Lower leg skin (tissue), 4 donors: ENCODE measurements around the gene WDR1. TPM values are rescaled to one million over a fixed set of nuclear protein-coding genes. Genes with fewer than 3 reads are reported as not detected.

Source experiments
- DNase-seq, 2 donors: peaks; one replicate each; pipeline ENCODE4 v3.0.0-alpha.2; 2019; ENCODE audit warnings: low spot score in 2 of 2
- H3K4me3 ChIP-seq: fragments of 200-600 bp; sonication (generic); 2 replicates; pipeline ENCODE4 v1.5.1; 2017; ENCODE audit warnings: mild to moderate bottlenecking, low read depth; ENCODE audit not compliant: poor library complexity, severe bottlenecking
- CTCF ChIP-seq, 3 donors: fragments of 450-650 bp; IDR thresholded peaks; one replicate each; pipeline ENCODE4 v1.5.1; 2016; ENCODE audit warnings: antibody characterized with exemption in 3 of 3, mild to moderate bottlenecking in 3 of 3, moderate library complexity in 2 of 3
- POLR2A ChIP-seq, 2 donors: fragments of 450-650 bp; IDR thresholded peaks; one replicate each; pipeline ENCODE4 v1.6.1; 2016 to 2017; ENCODE audit warnings: antibody characterized with exemption in 2 of 2, mild to moderate bottlenecking in 1 of 2, moderate library complexity in 1 of 2
- WGBS, 2 donors: methylation state at CpG; one replicate each; pipeline ENCODE4 v1.1.5; 2018; 5-methylcytosine and 5-hydroxymethylcytosine counted together
- intact Hi-C: fragments of 100-400 bp; cut with DNase I; formaldehyde crosslinking; loops from one replicate; pipeline ENCODE4 v1.15.0; 2023; ENCODE audit warnings: low total_unique reads
- total RNA-seq, 4 donors: library from RNA; depleted of rRNA; stranded (reverse); fragments of >200 nt; gene quantifications; one replicate each; pipeline ENCODE4 v1.1.0, GENCODE V29; 2016

WDR1 gene
- total RNA-seq, 4 donors from 2014 or later: 83.2 to 163 (median 144) TPM

GRCh38 chr4:10123227-10124101 is 6.9 kb upstream of the WDR1 start:
- intact Hi-C loops: no loop called here
- WGBS, 2 donors: 73 to 79% methylated on average over 11 to 12 of the region's 12 CpGs
- H3K4me3 ChIP-seq: no peak overlapping the region
- DNase-seq: no peak
- no peak for TF ChIP-seq CTCF (IDR thresholded peaks at IDR 0.05)
- TF ChIP-seq POLR2A (IDR thresholded peaks at IDR 0.05): no peak

GRCh38 chr4:10122236-10122932 is 5.8 kb upstream of the WDR1 start:
- TF ChIP-seq CTCF (IDR thresholded peaks at IDR 0.05) (no peak), POLR2A (IDR thresholded peaks at IDR 0.05) (no peak)
- intact Hi-C loops: no loop called here
- DNase-seq: no peak
- 74 to 79% methylated on average over 12 of the region's 12 CpGs for WGBS, 2 donors
- H3K4me3 ChIP-seq: no peak overlapping the region

- no peak for TF ChIP-seq POLR2A (IDR thresholded peaks at IDR 0.05)
- TF ChIP-seq CTCF (IDR thresholded peaks at IDR 0.05): no peak
- intact Hi-C loops: no loop called here
- no peak for DNase-seq
- H3K4me3 ChIP-seq: no peak overlapping the region
- WGBS, 2 donors: 70 to 77% methylated on average over 10 of the region's 10 CpGs
Observed at GRCh38 chr4:10121568-10122208, 5.1 kb upstream of the WDR1 start.

GRCh38 chr4:10120943-10121567 is 4.5 kb upstream of the WDR1 start:
- H3K4me3 ChIP-seq: no peak overlapping the region
- no peak for TF ChIP-seq POLR2A (IDR thresholded peaks at IDR 0.05)
- TF ChIP-seq CTCF (IDR thresholded peaks at IDR 0.05): no peak
- WGBS, 2 donors: 81 to 82% methylated on average over 11 of the region's 11 CpGs
- intact Hi-C loops: no loop called here
- no peak for DNase-seq

GRCh38 chr4:10119773-10120172 is 3.2 kb upstream of the WDR1 start:
- DNase-seq: no peak
- WGBS, 2 donors: 86 to 88% methylated on average over 7 of the region's 7 CpGs
- intact Hi-C loops: no loop called here
- H3K4me3 ChIP-seq: no peak overlapping the region
- TF ChIP-seq POLR2A (IDR thresholded peaks at IDR 0.05) (no peak), CTCF (IDR thresholded peaks at IDR 0.05) (no peak)
